Stimulated activated CD4-positive, alpha-beta T cell treated with anti-CD3 and anti-CD28 coated beads, Interleukin-15, amount 100 ng/mL, for 1 hour (primary cell): Measurements from ENCODE around the gene PITHD1.
"Not testable (repeated sequence)": the region's sequence is repeated elsewhere in the genome, so short reads cannot be mapped to it uniquely, and the experiment has no call there.

Experiments
- DNase-seq, 2 donors: peaks; one replicate each; pipeline ENCODE4 v3.0.0-alpha.2; 2020; ENCODE audit warnings: low read depth in 1 of 2, low spot score in 1 of 2

The PITHD1 gene

DNA sequence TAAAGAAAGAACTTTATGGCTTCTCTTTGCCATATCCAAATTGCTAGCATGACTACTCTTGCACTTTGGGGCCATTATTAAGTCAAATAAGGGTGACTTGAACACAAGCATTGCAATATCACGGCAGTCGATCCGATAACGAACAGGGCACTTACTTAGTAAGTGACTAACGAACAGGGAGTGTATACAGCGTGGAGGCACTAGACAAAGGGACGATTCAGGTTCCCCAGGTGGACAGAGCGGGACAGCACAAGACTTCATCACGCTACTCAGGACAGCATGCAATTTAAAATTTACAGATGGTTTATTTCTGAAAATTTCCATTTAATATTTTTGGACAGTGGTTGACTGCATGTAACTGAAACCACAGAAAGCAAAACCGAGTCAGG is 5.4 kb upstream of the PITHD1 start:
- DNase-seq, result no peak

- DNase-seq, result no peak
Observed at GRCh38 chr1:23774174-23774880, 3.9 kb upstream of the PITHD1 start.

GRCh38 chr1:23776217-23776616 is 2.0 kb upstream of the PITHD1 start:
- no peak for DNase-seq

- DNase-seq, result no peak
Observed at GRCh38 chr1:23779826-23780371, 1.7 kb downstream of the PITHD1 start.

GRCh38 chr1:23783141-23783540 is 4.9 kb downstream of the PITHD1 start:
- not testable (repeated sequence) for DNase-seq

DNA sequence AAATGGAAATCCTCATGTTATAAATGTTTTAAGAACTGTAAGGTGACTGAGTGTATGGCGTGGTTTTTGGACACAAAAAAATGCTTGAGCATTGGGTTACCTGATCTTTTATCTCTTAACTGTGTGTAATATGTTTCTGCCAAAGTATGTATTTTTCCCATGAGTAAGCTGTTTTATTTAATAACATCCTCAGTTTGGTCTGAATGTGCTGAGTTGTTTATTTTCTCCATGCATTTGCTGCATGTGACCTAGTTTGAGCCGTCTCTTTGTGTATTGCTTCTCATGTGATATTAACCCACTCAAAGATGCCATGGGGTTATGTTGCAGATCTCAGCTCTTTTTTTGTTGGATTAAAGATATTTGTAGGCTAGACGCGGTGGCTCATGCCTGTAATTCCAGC is 6.6 kb downstream of the PITHD1 start:
- no peak for DNase-seq

GRCh38 chr1:23787701-23788100 is 9.5 kb downstream of the PITHD1 start:
- no peak for DNase-seq

DNA sequence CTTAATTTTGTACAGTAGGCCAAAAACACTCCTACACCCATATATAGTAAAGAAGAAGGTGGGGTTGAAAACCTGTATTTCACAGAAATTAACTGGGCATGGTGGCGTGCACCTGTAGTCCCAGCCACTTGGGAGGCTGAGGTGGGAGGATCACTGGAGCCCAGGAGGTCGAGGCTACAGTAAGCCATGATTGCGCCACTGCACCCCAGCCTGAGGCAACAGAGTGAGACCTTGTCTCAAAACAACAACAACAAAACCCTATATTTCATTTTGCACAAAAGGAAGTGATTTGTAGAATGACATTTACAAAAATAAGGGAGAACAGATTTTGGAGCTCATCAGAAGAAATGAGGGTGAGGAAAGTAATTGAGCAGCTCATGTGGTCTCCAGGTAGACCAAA is 10.5 kb downstream of the PITHD1 start:
- no peak for DNase-seq

GRCh38 chr1:23790696-23791515 is 12.7 kb downstream of the PITHD1 start, which contains the start of gene LYPLA2:
LYPLA2 (plus strand) TSS chr1:23791145; CDS start chr1:23792683, 1,538 bp downstream.
- peak; percentile 72 to 78 for DNase-seq

- no peak for DNase-seq
Observed at GRCh38 chr1:23791516-23792047, 13.4 kb downstream of the PITHD1 start.

GRCh38 chr1:23792151-23792945 is 14.1 kb downstream of the PITHD1 start:
- DNase-seq, result no peak

DNA sequence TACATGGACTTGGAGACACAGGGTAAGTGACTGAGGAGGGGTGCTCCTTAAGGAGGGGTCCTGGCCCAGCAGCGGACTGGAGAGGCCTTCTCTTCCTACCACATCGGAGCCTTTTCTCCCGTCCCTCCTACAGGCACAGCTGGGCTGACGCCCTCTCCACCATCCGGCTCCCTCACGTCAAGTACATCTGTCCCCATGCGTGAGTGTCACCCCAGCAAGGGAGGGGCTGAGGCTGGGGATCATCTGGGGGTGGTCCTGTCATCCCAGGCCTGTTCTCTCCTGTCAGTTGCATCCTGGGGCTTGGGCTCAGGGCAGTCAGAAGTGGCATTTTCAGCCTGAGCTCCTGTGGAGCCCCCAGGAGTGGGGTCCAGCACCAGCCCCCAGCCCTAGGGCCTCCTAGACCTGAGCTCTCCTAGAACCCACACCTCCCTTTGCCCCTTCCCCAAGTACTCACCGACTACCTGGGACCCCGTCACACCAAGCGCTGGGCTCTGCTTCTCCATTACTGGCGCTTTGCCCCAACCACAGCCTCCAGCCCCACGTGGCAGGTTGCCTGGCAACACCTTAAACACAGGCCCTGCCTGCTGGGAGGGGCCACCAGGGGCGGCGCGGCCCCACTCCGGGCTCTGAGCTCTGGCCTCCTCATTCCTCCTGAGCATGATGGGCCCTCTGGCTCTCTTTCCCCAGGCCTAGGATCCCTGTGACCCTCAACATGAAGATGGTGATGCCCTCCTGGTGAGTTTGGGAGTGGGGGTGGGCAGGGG is 15.0 kb downstream of the PITHD1 start:
- DNase-seq, result no peak

- DNase-seq, result no peak
Observed at GRCh38 chr1:23793861-23794731, 15.9 kb downstream of the PITHD1 start.

- DNase-seq, result not testable (repeated sequence)
Observed at GRCh38 chr1:23794732-23795182, 16.5 kb downstream of the PITHD1 start.

DNA sequence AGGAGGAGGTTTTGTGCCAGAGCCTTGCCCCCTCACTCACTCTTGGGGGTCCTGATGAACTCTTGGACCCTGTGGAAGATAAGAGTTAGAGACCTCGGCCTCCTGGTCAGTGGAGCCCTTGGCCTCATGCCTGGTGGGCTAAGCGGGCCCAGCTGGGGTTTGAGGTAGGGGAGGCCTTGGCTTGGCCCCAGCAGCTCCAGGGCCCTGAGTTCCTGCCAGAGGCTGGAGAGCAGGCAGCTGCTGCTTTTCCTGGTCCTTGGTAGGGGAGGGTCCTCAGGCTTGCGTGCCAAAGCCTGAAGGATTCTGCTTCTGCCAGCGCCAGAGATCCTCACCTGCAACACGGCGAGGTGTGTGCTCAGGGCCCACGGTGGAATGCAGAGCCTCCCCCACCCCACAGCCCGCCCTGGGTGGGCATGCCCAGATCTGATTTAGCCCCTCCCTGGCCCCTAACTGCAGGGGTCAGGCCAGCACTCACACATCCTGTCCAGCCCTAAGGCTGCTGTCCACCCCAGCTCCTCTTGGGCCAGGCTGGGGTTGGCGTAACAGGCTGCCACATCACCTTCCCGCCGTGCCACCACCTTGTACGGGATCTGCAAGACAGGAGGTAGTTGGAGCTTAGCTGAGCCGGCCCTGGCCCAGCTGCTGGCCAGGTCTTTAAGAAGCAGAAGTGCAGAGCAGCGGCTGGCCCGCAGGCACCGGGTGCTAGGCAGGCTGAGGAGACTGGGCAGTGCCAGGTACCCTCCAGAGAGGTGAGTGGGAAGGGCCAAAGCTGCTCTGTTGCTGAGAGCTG is 17.7 kb downstream of the PITHD1 start:
- no peak for DNase-seq

DNA sequence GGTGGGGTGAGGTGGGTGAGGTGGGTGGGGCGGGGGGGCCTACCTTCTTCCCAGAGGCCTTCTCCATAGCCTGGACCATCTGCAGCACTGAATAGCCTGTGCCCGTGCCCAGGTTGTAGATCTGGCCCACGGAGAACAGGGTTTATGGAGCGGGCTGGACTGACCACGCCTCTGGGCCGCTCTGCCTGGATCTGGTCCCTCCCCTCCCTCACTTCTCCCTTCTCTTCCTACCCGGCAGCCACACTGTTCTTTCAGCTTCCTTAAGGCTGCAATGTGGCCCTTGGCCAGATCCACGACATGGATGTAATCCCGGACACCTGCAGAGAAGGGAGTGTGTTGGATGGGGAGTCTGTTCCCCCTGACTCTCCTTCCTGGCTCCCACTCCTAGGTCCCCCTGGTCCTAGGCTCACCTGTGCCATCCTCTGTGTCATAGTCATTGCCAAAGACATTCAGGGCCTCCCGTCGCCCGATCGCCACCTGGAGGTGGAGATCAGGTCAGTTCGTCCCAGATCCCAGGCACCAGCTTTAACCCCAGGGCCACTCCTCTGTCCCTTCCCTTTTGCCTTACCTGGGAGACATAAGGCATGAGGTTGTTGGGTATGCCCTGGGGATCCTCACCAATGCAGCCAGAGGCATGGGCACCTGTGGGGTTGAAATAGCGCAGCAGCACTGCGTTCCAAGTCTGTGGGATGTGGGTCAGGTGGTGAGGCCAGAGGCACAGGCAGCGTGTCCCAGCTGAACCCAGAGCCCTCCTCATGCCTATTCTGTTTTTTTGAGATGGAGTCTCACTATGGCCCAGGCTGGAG is 18.5 kb downstream of the PITHD1 start:
- DNase-seq, result no peak
